HG02759 (cell line): ENCODE measurements around the gene B4GALNT3.
A peak's percentile ranks its signal among the peaks of the same experiment; 100 is the strongest.
"Not testable (repeated sequence)": the region's sequence is repeated elsewhere in the genome, so short reads cannot be mapped to it uniquely, and the experiment has no call there.

Experiments used
- ATAC-seq: cut with Tn5 transposase; IDR thresholded peaks from one replicate; pipeline ENCODE4 v1.9.1; 2021; ENCODE audit warnings: mild to moderate bottlenecking, moderate library complexity; ENCODE audit not compliant: unreplicated experiment

Gene B4GALNT3

DNA sequence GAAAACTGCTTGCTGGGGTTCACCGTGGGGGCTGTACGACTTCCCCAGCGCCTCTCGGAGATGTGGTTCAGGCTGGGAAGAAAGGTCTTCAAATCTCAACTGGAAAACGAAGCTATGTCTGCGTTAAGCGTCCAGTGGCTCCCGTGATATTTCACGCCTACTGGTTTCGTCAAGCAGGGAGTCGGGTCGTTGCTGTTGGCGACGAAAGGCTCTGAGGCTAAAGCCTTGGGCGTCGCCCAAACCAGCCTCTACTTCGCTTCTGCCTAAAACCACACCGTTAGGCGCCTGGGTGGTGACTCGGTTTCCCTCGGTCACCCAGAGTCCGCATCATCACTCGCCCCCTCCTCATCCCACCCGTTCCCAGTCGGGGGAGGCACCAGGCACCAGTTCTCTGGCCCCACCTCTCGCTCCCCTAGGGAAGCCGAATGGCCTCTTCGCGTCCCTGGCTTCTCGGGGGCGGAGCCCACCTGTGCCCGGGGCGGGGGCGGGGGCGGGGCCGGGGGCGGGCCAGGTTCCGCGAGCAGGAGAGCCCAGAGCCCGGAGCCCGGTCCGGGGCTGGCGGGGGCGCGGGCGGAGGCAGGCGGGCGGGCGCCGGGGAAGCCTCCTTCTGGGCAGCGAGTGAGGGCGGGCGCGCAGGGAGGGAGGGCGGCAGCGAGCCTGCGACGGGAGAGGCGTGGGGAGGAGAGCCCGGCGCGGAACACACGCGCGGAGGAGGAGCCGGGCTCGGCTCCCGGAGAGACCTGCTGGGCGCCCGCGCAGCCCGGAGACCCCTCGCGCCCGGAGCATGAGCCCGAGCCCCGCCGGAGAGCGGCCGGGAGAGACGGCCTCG is at the start of gene B4GALNT3:
B4GALNT3 (plus strand) TSS at position 510 of the 829 bp plus-strand sequence. CDS start 438 bp downstream, outside the sequence.
- peak; percentile 44 for ATAC-seq

- no peak for ATAC-seq
Measured at GRCh38 chr12:414859-415258, 44.9 kb upstream of the B4GALNT3 start.

GRCh38 chr12:418432-418831 is 41.3 kb upstream of the B4GALNT3 start:
- ATAC-seq: no peak

DNA sequence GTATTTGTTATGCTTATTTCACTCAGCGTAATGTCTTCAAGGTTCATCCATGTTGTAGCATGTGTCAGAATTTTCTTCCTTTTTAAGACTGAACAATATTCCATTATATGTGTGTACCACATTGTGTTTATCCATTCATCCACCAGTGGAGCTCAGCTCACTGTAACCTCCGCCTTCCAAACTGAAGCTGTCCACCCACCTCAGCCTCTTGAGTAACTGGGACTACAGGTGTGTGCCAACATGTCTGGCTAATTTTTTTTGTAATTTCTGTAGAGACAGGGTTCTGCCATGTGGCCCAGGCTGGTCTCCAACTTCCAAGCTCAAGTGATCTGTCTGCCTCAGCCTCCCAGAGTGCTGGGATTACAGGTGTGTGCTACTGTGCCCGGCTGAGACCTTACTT is 37.2 kb upstream of the B4GALNT3 start:
- ATAC-seq: no peak

DNA sequence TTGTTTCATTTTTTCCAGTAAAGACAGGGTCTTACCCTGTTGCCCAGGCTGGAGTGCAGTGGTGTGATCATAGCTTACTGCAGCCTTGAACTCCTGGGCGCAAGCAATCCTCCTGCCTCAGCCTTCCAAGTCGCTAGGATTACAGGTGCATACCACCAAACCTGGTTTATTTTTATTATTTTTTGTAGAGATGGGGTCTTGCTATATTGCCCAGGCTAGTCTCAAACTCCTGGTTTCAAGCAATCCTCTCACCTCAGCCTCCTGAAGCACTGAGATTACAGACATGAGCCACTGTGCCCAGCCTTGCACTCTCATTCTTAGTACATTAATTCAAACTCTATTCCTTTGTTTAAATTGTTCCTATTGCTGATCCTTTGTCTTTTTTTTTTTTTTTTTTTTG is 24.0 kb upstream of the B4GALNT3 start:
- not testable (repeated sequence) for ATAC-seq

DNA sequence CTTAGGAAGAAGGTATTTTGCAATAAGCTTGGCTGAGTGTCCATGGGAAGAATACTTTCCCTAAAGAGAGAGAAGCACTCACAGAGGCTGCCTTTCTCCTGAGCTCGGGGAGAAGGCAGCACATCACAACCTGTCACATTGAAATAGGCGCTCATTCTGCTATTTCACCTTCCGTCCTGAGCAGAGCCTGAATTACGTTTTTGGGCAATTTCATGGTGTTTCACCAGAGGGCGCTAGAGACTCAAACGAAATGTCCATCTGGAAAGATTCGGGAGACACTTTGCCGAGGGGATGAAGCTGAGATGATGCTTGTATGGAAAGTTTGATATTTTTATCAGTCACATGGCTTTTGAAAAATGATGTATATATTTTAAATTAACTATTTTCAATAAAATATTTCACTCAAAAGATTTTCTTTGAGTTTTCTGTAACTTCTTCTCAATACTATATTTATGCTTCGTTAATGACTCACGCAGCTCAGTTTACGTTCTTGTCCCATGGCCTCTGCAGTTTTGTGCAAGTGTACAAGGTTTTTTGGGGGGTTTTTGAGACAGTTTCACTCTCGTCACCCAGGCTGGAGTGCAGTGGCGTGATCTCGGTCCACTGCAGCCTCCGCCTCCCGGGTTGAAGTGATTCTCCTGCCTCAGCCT is 17.4 kb upstream of the B4GALNT3 start:
- no peak for ATAC-seq

DNA sequence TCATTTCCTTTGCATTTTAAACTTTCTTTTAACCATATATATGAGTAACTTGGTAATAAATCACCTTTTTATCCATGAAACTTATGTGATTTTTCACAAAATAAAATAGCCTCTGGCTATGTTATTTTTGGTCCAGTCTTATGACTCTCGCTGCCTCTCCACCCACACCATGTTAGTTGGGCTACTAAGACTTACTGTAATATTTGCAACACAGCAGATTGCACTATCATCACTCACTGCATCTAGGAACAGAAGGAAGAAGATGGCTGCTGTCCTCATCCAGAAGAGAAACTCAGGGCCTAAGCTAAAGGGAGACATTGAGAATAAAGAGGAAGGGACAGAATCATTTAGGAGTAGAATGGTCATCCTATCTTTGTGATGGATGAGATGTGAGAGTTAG is 12.6 kb upstream of the B4GALNT3 start:
- no peak for ATAC-seq

- ATAC-seq: no peak
Measured at GRCh38 chr12:449203-449602, 10.5 kb upstream of the B4GALNT3 start.

DNA sequence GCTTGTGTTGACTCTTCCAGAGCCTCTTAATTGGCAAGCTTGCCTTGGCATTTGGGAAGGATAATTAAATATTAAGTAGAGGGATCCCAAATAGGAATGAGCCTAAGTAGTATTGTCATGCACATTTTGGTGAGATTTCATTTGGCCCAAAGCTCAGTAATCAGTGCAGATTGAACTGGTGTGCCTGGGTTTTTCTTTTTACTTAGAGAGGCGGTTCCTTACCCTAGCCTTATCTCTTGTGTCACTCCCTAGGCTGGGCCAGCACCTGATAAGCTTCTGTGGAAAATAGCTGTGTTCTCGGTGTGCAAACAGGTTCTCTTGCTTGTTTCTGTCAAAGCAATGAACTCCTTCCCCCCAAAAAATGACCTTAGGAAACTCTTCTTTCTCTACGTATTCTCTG is 9.3 kb upstream of the B4GALNT3 start:
- ATAC-seq: no peak

DNA sequence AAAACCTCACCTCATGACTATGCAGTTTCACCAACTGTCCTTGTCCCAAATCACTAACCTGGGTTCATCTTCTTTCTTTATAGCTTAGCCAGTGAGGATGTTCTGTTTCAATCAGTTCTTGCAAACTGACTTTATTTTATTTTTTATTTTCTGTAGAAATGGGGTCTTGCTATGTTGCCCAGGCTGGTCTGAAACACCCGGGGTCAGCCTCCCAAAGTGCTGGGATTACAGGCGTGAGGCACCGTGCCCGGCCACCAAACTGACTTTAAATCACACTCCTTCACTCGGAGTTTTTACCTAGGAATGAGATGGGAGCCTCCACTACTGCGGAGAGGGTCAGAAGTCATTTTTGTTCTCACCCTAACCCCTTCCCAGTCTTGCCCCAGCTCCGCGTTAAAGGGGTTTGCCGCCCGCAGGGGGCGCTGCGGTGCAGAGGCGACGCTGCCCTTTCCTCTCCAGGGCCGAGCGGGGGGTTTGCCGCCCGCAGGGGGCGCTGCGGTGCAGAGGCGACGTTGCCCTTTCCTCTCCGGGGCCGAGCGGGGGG is 7.0 kb upstream of the B4GALNT3 start:
- no peak for ATAC-seq

DNA sequence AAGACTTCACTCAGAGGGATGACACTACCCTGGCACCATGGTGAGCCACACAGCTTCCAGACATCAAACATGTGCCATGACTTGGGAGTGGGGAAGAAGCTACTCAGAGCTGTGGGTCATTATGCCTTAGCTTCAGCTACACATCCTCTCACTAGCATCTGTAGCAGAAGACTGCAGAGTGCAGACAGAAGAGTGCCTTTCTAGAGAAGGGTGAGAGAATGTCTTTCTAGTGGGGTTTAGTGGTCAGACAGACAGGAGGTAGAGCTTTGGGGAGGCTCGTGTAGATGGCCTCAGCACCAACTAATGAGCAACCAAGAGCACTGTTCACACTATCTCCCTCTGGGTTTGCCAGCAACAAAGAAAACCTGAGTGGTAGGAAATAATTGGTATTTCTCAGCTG is 4.9 kb upstream of the B4GALNT3 start:
- ATAC-seq: no peak

- ATAC-seq: no peak
Measured at GRCh38 chr12:455821-456220, 3.9 kb upstream of the B4GALNT3 start.

- no peak for ATAC-seq
Measured at GRCh38 chr12:457676-458075, 2.1 kb upstream of the B4GALNT3 start.

GRCh38 chr12:459050-459429 is 699 bp upstream of the B4GALNT3 start:
- no peak for ATAC-seq

DNA sequence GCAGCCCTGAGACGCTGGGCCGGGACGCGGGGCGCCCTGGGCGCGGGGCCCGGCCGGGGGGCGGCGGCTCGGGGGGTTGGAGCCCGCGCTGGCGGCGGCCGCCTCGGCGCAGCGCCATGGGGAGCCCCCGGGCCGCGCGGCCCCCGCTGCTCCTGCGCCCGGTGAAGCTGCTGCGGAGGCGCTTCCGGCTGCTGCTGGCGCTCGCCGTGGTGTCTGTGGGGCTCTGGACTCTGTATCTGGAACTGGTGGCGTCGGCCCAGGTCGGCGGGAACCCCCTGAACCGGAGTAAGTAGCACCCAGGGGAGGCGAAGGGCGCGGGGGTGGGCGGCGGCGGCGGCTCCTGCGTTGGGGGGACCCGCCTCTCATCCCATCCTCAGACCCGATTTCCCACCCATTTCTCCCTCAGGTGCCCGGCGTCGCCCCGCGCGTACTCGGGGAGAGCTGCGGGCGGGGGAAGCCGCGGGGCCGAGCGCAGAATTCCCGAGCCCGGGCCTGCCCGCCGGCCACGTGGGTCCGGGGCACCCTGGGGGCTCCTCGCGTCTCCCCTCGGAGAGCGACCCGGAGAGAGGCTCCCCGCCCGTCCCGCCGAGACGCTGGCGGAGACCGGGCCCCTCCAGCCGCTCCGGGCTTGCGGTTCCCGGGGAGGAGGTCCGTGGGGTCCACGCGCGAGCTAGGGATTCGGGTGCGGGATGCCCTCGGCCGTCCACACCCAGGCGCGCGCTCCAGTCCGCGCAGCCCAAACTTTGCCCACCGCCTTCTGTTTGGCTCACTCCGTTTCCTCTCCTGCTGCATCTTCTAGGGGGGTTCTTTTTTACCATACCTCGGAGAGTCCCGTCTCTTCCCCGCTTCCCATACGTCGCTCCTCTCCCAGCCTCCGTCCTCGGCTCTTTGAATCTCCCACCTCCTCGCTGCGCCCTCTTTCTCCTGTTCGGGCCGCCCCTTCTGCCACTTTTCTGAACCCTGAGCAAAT is 807 bp downstream of the B4GALNT3 start:
- ATAC-seq: peak; percentile 64

DNA sequence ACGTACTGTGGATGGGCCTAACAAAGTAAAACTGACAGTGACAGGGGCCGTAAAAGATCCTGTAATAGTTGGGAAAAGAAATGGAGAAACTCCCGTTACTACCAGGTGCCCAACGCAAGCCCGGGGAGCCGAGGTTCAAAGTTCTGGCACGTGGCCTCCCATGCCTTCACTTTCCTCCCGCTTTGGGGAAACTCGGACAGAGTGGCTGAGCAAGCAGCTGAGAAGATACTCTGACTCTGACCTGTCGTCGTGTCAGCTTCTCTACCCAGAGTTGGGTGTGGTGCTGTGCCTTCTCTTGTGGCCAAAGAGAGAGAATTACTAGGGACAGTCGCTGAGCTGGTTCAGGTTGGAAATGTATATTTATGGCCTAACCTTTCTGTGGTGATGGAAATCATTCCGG is 1.7 kb downstream of the B4GALNT3 start:
- no peak for ATAC-seq

DNA sequence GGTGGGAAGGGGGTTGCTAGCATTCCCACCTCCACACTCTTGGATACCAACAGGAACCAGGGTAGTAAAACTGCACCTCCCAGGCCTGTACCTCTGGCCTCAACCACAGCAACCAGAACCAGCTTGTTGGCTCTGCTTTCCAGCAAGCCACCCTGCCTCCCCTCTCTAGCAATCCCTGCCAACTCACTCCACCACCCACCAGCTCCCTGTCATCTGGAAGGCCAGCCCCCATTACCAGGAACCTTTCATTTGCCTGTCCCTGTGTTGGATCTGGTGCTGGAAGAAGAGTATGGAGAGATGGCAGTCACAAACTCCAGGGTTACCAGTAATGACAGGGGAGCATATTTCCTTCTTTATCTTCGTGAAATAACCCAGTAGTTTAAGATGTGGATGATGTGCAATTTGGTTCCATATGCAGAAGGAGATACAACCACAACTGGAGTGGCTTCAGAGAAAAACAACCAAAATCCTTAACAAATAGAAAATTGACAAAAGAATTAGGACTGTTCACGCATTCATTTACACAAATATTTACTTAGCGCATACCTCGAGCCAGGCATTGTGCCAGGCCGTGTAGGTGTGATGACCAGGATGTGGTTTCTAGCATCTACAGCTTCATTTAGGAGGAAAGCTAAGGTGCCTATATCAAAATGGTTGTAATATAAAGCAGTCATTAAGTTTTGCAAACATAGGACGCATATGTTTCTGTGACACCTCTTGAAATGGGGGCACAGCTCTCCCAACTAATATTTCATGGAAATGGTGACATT is 3.4 kb downstream of the B4GALNT3 start:
- ATAC-seq: no peak

DNA sequence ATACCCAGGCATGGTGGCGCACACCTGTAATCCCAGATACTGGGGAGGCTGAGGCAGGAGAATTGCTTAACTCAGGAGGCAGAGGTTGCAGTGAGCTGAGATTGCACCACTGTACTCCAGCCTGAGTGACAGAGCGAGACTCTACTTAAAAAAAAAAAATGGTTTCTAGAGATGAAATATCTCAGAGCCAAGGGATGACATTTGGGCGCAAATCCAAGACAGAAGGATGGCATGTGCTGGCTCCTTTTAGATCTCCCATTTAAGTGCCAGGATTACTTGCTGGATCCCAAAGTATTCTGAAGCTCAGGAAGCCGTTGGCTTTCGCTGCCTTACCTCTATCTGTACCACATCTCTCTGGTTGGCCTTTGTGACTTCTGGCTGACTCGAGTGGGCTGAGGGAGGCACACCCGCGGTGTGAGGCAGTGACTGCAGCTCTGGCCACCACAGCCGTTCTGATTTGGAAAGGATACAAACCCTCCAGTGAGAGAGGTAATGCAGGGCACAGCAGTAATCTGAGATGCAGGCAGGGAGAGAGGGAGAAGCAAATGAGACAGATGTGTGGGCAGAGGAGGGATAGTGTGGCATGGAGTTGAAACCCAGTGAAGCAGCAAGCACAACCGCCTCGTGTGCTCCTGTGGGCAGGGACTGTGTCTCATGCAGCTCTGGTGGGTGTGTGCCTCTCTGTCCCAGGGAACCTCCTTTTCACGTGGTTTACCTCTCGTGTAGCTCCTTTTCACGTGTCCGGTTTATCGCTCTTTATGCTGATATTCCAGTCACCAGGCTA is 4.9 kb downstream of the B4GALNT3 start:
- no peak for ATAC-seq

- ATAC-seq: no peak
Measured at GRCh38 chr12:466039-466438, 6.3 kb downstream of the B4GALNT3 start.
